Measurements from ENCODE around the gene TCF19. TPM values are rescaled to one million over a fixed set of nuclear protein-coding genes. Genes with fewer than 3 reads are reported as not detected.

Gene TCF19
- total RNA-seq, 4 donors from 2014 or later = 1.1 to 4.9 (median 3.6) TPM

DNA sequence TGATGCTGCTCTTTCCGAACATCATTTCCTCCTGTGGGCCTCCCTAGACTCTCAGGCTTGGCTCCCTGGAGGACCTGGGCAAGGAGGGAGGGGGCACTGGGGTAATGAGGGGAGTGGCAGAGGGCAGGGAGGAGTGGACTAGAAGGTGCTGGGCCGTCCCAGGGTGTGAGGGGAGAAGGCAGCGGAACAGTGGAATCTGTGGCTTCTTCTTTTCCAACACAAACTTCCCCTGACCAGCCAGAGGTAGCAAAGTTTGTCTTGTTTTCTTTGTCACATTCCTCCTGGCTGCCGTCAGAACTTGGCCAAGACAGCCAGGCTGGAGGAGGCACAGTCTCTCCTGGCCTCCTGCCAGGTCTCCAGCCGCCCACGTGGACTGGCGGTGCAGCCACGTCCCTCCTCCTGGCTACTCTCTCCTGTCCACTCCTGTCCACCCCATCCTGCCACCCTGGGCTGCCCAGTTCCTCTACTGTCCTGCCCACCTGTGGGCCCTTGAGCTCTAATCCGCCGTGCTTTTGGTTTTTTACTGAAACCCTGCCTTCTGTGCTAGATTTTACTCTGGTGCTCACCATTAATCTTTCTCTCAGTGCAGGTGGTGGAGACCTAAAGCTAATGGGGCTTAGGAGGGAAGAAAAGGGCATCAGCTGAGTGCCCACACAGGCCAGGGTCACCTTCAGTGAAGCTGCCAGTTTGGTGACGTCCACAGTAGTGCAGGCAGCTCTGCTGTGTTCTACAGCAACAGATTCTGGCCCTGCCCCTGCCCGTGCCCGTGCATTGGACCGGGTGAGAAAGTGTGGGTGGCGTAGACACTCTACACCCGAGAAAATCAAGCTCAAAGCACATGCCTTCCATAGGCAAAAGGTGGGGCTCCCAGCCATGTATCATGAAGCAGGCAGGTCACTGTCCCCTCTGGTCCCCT, 35.3 kb upstream of the TCF19 start:
- no peak for TF ChIP-seq CTCF (IDR thresholded peaks at IDR 0.05; ENCODE audit: low read depth)

GRCh38 chr6:31125162-31125561, 33.2 kb upstream of the TCF19 start:
- TF ChIP-seq CTCF (IDR thresholded peaks at IDR 0.05; ENCODE audit: low read depth) = no peak

DNA sequence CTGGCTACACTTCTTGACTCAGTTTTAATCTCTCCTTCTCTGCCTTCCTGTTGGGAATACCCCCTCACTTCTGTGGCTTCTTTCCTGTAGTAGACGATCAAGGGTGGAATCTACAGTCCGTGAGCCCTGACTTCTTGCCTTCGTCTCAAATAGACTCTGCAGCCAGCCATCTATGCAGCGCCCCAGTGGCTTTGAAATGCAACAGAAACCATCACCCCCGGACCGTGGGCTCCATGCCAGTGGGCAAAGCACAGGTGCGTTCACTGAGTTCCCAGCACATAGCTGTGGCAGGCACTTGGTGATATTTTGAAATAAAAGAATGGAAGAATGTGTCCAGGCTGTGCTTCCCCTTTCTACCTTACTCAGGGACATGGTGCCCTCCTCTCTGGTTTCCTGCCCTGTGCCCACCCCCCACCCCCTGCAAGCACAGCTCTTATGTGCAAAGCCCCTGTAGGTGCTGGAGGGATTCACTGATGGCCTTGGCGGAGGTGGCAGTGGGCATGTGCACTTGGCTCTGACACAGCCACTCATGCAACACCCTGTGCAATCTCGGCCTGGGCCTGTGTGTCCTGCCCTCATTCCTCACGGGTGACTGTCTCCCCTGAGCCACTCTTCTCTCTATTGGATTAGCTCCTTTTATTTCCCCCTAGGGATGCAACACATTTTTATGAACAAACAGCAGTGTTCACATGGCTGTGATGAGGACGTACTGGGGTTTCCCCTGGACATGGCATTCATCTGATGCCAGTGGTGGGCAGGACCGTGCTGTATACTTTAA, 32.6 kb upstream of the TCF19 start:
- TF ChIP-seq CTCF (IDR thresholded peaks at IDR 0.05; ENCODE audit: low read depth) = no peak

- no peak for TF ChIP-seq CTCF (IDR thresholded peaks at IDR 0.05; ENCODE audit: low read depth)
Measured at GRCh38 chr6:31126396-31127175, 31.8 kb upstream of the TCF19 start.

GRCh38 chr6:31128093-31128676, 30.2 kb upstream of the TCF19 start:
- no peak for TF ChIP-seq CTCF (IDR thresholded peaks at IDR 0.05; ENCODE audit: low read depth)

GRCh38 chr6:31129130-31129529, 29.3 kb upstream of the TCF19 start:
- TF ChIP-seq CTCF (IDR thresholded peaks at IDR 0.05; ENCODE audit: low read depth) = no peak
